Loucy (cell line): ENCODE results near the gene CAB39.

Source experiments
- CTCF ChIP-seq: fragments of 200-600 bp; sonication (generic); conservative IDR thresholded peaks from 2 replicates; pipeline ENCODE4 v1.5.1; 2014; ENCODE audit warnings: mild to moderate bottlenecking, antibody characterized with exemption, low read length
- EZH2phosphoT487 ChIP-seq: fragments of 200-600 bp; IDR thresholded peaks from 2 replicates; pipeline ENCODE4 v1.6.1; 2018; ENCODE audit warnings: antibody characterized with exemption, mild to moderate bottlenecking, moderate library complexity, borderline replicate concordance

GRCh38 chr2:230830428-230830827 is 117.8 kb downstream of the CAB39 start:
- TF ChIP-seq CTCF (no peak), EZH2phosphoT487 (no peak)
